GM12873 (cell line): ENCODE results near the gene PRKAR2B.

ENCODE experiments used
- TF ChIP-seq, protein P1 (sequence below): IDR thresholded peaks from 2 replicates; pipeline ENCODE4 v1.5.1; 2012; ENCODE audit warnings: low read depth, mild to moderate bottlenecking, moderate library complexity, low read length, control low read depth; ENCODE audit not compliant: insufficient read depth; ENCODE audit errors: missing control alignments

The PRKAR2B gene

GRCh38 chr7:107162475-107162874 is 118.0 kb downstream of the PRKAR2B start:
- TF ChIP-seq, protein P1, sequence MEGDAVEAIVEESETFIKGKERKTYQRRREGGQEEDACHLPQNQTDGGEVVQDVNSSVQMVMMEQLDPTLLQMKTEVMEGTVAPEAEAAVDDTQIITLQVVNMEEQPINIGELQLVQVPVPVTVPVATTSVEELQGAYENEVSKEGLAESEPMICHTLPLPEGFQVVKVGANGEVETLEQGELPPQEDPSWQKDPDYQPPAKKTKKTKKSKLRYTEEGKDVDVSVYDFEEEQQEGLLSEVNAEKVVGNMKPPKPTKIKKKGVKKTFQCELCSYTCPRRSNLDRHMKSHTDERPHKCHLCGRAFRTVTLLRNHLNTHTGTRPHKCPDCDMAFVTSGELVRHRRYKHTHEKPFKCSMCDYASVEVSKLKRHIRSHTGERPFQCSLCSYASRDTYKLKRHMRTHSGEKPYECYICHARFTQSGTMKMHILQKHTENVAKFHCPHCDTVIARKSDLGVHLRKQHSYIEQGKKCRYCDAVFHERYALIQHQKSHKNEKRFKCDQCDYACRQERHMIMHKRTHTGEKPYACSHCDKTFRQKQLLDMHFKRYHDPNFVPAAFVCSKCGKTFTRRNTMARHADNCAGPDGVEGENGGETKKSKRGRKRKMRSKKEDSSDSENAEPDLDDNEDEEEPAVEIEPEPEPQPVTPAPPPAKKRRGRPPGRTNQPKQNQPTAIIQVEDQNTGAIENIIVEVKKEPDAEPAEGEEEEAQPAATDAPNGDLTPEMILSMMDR: no peak

DNA sequence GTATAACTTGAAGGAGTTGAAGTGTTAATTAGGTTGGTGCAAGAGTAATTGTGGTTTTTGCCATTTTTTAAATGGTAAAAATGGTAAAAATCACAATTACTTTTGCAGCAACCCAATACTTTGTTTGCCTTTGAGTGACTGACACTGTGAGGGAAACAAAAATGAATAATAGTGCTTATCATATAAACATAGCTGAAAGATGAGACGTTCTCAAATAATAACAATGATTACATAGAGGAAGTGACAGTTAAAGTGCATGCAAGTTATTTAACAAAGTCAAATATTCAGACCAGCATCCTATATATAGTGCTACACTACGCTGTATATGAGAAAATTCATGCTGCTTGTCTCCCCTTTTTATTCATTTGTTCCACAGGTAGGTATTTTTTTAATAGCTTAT is 119.6 kb downstream of the PRKAR2B start:
- TF ChIP-seq, protein P1: no peak

- TF ChIP-seq, protein P1: no peak
These were observed 120.8 kb downstream of the PRKAR2B start for GRCh38 chr7:107165341-107165740.

DNA sequence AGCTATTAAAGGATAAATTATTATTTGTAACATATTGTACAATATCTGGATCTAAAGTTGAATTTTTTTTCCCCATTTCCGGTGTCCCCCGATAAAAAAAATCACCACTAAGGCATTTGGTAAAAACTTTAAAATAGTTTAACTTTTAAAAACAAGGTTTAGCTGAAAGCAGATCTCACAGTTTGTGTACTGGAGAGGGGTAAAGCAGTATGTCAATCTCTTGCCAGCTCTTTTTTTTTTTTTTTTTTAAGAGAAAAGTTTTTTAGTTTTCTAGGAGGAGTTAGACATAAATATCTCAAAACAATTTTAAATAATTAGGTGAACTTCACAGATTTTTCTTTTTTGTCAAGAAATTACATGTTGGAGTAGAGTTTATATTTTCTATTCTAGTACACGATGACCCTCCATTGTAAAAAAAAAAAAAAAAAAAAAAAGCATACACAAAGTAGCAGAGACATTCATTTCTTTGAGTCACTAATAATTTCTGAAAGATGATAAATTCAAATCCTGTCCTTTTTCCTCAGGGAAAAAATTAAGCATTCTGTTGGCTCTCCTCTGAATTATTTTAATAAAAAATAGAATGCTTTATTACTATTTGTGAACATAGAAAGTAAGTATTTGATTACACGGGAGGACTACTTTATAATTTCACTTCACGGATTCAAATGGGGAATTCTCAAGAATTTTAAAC is 122.4 kb downstream of the PRKAR2B start:
- TF ChIP-seq, protein P1: no peak

DNA sequence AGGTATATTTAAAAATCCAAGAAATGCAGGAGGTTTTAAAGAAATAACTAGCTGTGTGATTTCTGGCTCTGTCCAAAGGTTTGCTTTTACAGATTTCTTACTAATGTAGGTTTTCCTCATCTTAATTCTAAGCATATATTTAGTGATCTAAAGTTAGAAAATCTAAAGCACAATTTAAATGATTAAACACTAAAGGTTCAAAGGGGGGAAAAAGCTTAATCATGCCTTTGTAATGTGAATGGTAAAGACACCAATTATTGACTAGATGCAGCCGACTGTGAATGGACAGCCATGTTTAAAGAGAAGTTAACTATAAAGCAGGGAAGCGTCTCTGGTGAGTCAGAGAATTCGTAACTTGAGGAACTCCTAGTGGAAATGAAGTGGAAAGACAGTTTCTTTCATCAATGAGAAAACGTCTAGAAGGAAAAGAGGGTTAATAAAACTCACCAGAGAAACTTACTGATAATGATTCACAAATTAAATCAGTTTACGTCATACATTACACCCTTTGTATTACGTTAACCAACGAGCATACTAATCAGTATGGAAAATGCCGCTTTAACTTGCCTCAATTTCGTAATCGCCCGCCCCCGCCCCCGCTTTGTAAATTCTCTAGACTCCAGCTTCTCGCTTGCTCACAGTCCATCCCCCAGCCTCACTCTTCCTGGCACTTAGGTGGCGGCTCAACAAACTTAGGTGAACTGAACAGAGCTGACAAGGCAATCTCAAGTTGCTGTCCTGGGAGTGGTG is 123.2 kb downstream of the PRKAR2B start:
- TF ChIP-seq, protein P1: peak; percentile 26

DNA sequence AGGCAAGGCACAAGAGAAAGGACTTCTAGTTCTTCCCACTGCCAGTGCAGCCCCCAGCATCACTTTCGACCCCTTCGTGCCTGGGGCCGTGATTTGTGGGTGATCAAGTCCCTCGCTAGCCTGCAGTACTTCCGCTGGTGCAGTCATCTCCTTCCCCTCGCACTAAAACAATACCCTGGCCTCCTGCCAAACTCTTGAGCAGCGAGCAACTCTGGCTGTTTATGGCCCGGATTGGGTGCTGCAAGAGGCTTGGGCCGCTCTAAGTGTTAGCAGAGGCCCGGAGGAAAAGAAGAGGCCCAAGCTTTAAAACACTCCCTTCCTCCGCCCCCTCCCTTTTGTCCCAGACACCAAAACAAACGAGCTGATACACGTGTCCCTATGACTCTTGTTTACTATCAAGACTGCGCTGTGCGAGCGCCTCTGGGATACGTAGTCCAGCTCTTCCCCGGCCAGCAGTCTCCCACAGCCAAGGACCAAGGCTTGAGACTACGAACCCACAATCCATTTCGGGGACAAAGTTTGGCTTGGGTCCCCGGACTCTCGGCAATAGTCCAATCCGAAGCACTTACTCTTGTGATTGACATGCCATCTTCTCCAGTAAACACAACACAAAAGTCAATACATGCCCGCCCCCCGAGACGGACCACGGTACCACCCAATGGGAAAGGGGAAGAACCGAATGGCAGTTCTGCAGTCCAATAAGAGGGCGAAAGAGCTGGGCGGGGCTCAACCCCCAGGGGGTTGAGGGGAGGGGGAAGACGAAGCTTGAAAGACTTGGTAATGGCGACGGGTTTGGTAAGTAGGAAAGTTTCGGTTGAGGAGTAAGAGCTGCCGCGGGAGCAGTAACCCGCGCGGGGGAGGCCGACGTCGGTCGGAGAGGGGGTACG is 124.0 kb downstream of the PRKAR2B start, which contains the start of gene HBP1:
HBP1 (plus strand) TSS at position 771 of the 887 bp plus-strand sequence. CDS start 10,891 bp downstream, outside the sequence.
- TF ChIP-seq, protein P1: no peak
